ENCODE data around the gene MRPL19. TPM values are rescaled to one million over a fixed set of nuclear protein-coding genes. Genes with fewer than 3 reads are reported as not detected.

Gene MRPL19
- total and polyA plus RNA-seq, 2 of the 13 experiments (the other 11 are each of a cell fraction or from before 2014, with no cell fraction given) = 43.2 to 163 TPM

DNA sequence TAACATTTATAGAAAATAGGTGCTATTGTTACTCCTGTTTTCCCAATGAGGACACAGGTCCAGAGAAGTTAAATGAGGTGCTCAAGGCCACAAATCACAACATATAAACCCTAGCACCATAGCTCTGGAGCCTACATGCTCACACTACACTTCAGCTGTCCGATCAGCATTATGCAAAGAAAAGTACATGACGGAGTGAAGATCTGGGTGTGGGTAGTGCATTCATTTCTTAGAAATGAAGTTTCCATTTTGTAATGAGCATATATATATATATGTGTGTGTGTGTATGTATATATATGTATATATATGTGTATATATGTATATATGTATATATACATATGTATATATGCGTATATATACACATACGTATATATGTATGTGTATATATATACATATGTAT is 30.2 kb upstream of the MRPL19 start:
- no peak overlapping the region for H3K4me3 ChIP-seq (replicated peaks in 1 of 3; ENCODE audit: insufficient read depth in 1 of 3, low read depth in 2 of 3, low read length in 3 of 3)
- no peaks in the 10 kb centered on the region for H3K79me2 ChIP-seq (ENCODE audit: insufficient read depth, low read length)
- intact Hi-C loops (cut with micrococcal nuclease; ENCODE audit: unreplicated experiment) (no loop called here), in situ Hi-C loops (cut with HindIII; ENCODE audit: extremely low pct_ligation_motif_present, low pct_unique_long_range_greater_than_20kb) (loop anchor here (25.0 kb wide), 1 partner anchor 554 kb away; no protein-coding TSS in a partner anchor)
- peaks cover 22% of the 10 kb centered on the region for H3K4me1 ChIP-seq (ENCODE audit: insufficient read depth, low read length)
- no peaks in the 10 kb centered on the region for H3K9me3 ChIP-seq (ENCODE audit: low read length)
- H4K20me1 ChIP-seq (ENCODE audit: insufficient read depth, low read length) = no peaks in the 10 kb centered on the region
- ChIA-PET CTCF (ENCODE audit: low intra/inter-chr PET ratio, low total read pairs) (no interaction called here), POLR2A (no interaction called here)
- BruUV-seq (replicated peaks) = no TSS peak
- H3K9ac ChIP-seq (ENCODE audit: insufficient read depth, low read depth, low read length) = no peak overlapping the region
- DNase-seq (ENCODE audit: low spot score) = no peak
- no peak for ATAC-seq
- TF ChIP-seq SNAPC2 (CRISPR knock-in tag; IDR thresholded peaks at IDR 0.05) (no peak), CREB1 (IDR thresholded peaks at IDR 0.05) (no peak), CREB1 (CRISPR knock-in tag; IDR thresholded peaks at IDR 0.05) (no peak), ZNF124 (CRISPR knock-in tag; IDR thresholded peaks at IDR 0.05) (no peak), ZBTB7B (CRISPR knock-in tag; IDR thresholded peaks at IDR 0.05) (no peak), ZNF205 (CRISPR knock-in tag; IDR thresholded peaks at IDR 0.05) (no peak), TMF1 (CRISPR knock-in tag; IDR thresholded peaks at IDR 0.05; ENCODE audit: low read depth) (no peak)
- TF ChIP-seq, protein P1, sequence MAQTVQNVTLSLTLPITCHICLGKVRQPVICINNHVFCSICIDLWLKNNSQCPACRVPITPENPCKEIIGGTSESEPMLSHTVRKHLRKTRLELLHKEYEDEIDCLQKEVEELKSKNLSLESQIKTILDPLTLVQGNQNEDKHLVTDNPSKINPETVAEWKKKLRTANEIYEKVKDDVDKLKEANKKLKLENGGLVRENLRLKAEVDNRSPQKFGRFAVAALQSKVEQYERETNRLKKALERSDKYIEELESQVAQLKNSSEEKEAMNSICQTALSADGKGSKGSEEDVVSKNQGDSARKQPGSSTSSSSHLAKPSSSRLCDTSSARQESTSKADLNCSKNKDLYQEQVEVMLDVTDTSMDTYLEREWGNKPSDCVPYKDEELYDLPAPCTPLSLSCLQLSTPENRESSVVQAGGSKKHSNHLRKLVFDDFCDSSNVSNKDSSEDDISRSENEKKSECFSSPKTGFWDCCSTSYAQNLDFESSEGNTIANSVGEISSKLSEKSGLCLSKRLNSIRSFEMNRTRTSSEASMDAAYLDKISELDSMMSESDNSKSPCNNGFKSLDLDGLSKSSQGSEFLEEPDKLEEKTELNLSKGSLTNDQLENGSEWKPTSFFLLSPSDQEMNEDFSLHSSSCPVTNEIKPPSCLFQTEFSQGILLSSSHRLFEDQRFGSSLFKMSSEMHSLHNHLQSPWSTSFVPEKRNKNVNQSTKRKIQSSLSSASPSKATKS (CRISPR knock-in tag; IDR thresholded peaks at IDR 0.05) = no peak
- H3K36me3 ChIP-seq (replicated peaks in 1 of 2; ENCODE audit: control insufficient read depth in 1 of 2, insufficient read depth in 2 of 2, low read length in 2 of 2) = no peaks in the 10 kb centered on the region
- no peak overlapping the region for H3K27ac ChIP-seq (ENCODE audit: extremely low read length, insufficient read depth, low read length)
- H3K27me3 ChIP-seq (ENCODE audit: control insufficient read depth in 1 of 2, insufficient read depth in 2 of 2, low read length in 2 of 2) = no peaks in the 10 kb centered on the region
- no peak for FAIRE-seq
- no peak overlapping the region for H2AFZ ChIP-seq (ENCODE audit: low read length)
- WGBS (ENCODE audit: low lambda C conversion rate) = 91% methylated on average over 4 of the region's 4 CpGs
- no peak overlapping the region for H3K4me2 ChIP-seq (ENCODE audit: low read depth, low read length)

DNA sequence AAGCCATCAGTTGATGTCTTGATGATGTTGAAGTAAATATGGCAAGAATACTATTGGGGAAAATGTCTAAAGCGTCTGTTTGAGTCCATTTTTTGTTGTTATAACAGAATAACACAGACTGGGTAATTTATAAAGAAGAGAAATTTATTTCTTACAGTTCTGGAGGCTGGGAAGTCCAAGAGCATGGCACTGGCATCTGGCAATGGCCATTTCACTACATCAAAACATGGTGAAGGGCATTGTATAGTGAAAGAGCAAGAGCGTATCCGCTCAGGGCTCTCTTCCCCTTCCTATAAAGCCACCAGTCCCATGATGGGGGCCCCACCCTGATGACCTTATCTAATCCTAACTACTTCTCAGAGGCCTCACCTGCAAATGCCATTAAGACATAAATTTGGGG is 29.6 kb upstream of the MRPL19 start:
- Histone ChIP-seq H3K4me3 (replicated peaks in 1 of 3; ENCODE audit: insufficient read depth in 1 of 3, low read depth in 2 of 3, low read length in 3 of 3) (no peak overlapping the region), H3K4me1 (ENCODE audit: insufficient read depth, low read length) (peaks cover 22% of the 10 kb centered on the region), H4K20me1 (ENCODE audit: insufficient read depth, low read length) (no peaks in the 10 kb centered on the region), H3K27ac (ENCODE audit: extremely low read length, insufficient read depth, low read length) (no peak overlapping the region), H3K9me3 (ENCODE audit: low read length) (no peaks in the 10 kb centered on the region), H3K27me3 (ENCODE audit: control insufficient read depth in 1 of 2, insufficient read depth in 2 of 2, low read length in 2 of 2) (no peaks in the 10 kb centered on the region), H3K79me2 (ENCODE audit: insufficient read depth, low read length) (no peaks in the 10 kb centered on the region), H3K4me2 (ENCODE audit: low read depth, low read length) (no peak overlapping the region), H3K9ac (ENCODE audit: insufficient read depth, low read depth, low read length) (no peak overlapping the region), H2AFZ (ENCODE audit: low read length) (no peak overlapping the region), H3K36me3 (replicated peaks in 1 of 2; ENCODE audit: control insufficient read depth in 1 of 2, insufficient read depth in 2 of 2, low read length in 2 of 2) (no peaks in the 10 kb centered on the region)
- intact Hi-C loops (cut with micrococcal nuclease; ENCODE audit: unreplicated experiment) = no loop called here
- TF ChIP-seq MEF2D (CRISPR knock-in tag; IDR thresholded peaks at IDR 0.05) = no peak
- TF ChIP-seq ZNF564 (CRISPR knock-in tag; IDR thresholded peaks at IDR 0.05) = peak; percentile 95
- 75% methylated on average over 3 of the region's 3 CpGs for WGBS (ENCODE audit: low lambda C conversion rate)
- POLR2A ChIA-PET = no interaction called here
- BruUV-seq (replicated peaks) = no TSS peak
- CTCF ChIA-PET (ENCODE audit: low intra/inter-chr PET ratio, low total read pairs) = no interaction called here
- FAIRE-seq = no peak
- no peak for DNase-seq (ENCODE audit: low spot score)
- no peak for ATAC-seq
- in situ Hi-C loops (cut with HindIII; ENCODE audit: extremely low pct_ligation_motif_present, low pct_unique_long_range_greater_than_20kb) = loop anchor here (25.0 kb wide), 1 partner anchor 555 kb away; no protein-coding TSS in a partner anchor

Data from HepG2 (cell line).